ENCODE data around the gene BPNT1.
"Not testable (repeated sequence)": the region's sequence is repeated elsewhere in the genome, so short reads cannot be mapped to it uniquely, and the experiment has no call there.

BPNT1 gene

GRCh38 chr1:220076861-220077762 is 12.5 kb downstream of the BPNT1 start:
- no peak for DNase-seq

- no peak for DNase-seq
Observed at GRCh38 chr1:220067269-220068204, 22.1 kb downstream of the BPNT1 start.

GRCh38 chr1:220062629-220063028 is 27.0 kb downstream of the BPNT1 start:
- DNase-seq = no peak

- no peak for DNase-seq
Observed at GRCh38 chr1:220060876-220061275, 28.7 kb downstream of the BPNT1 start.

GRCh38 chr1:220056374-220056773 is 33.2 kb downstream of the BPNT1 start:
- DNase-seq = no peak

- DNase-seq = peak; percentile 96
Observed at GRCh38 chr1:220046052-220046930, 43.3 kb downstream of the BPNT1 start, which contains the start of gene EPRS1. TSS of gene EPRS1 (minus strand) at chr1:220046505. CDS start at chr1:220046388, 117 bp downstream.

GRCh38 chr1:220045356-220046051 is 44.1 kb downstream of the BPNT1 start:
- DNase-seq = no peak

- DNase-seq = no peak
Observed at GRCh38 chr1:220044678-220045355, 44.8 kb downstream of the BPNT1 start.

- no peak for DNase-seq
Observed at GRCh38 chr1:220043646-220044045, 45.9 kb downstream of the BPNT1 start.

- no peak for DNase-seq
Observed at GRCh38 chr1:220040028-220040596, 49.5 kb downstream of the BPNT1 start.

- DNase-seq = no peak
Observed at GRCh38 chr1:220038640-220039039, 50.9 kb downstream of the BPNT1 start.

- not testable (repeated sequence) for DNase-seq
Observed at GRCh38 chr1:220037810-220038209, 51.8 kb downstream of the BPNT1 start.

- no peak for DNase-seq
Observed at GRCh38 chr1:220032911-220033310, 56.7 kb downstream of the BPNT1 start.

- DNase-seq = no peak
Observed at GRCh38 chr1:220031287-220031686, 58.3 kb downstream of the BPNT1 start.

- no peak for DNase-seq
Observed at GRCh38 chr1:220028346-220028895, 61.2 kb downstream of the BPNT1 start.

- no peak for DNase-seq
Observed at GRCh38 chr1:220019071-220019470, 70.5 kb downstream of the BPNT1 start.

- DNase-seq = no peak
Observed at GRCh38 chr1:220013497-220013896, 76.1 kb downstream of the BPNT1 start.

- no peak for DNase-seq
Observed at GRCh38 chr1:220012259-220012658, 77.3 kb downstream of the BPNT1 start.

- no peak for DNase-seq
Observed at GRCh38 chr1:220011620-220012019, 78.0 kb downstream of the BPNT1 start.

Measured in CD4-positive, alpha-beta T cell treated with Interferon gamma for 1 hour (primary cell).